Ecto neural progenitor cell (in vitro differentiated cells): ENCODE data around the gene GLRX3.
"Not testable (repeated sequence)": the region's sequence is repeated elsewhere in the genome, so short reads cannot be mapped to it uniquely, and the experiment has no call there.

Experiments
- DNase-seq: peaks from one replicate; pipeline ENCODE4 v3.0.0-alpha.2; 2018; ENCODE audit warnings: low spot score

Gene GLRX3

DNA sequence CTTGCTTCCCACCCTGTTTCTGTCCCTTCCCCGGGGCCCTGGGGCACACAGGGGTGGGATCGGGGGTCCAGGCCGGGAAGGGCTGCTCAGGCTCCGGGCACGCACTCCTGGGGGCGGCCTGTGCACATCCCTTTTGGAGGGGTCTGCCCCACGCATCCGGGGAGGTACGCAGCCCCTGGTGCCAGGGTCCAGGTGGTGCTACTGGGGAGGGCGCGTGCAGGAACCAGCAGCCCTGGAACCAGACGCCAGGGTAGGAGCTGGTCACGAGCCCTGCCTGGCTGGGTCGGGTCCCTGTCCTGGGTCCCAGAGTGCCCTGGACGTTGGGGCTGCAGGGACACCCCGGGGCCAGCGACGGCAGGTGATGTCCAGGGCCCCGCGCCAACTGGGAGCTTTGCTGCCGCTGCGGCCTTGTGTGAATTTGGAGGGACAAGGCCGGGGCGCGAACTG lies 53.4 kb downstream of the GLRX3 start:
- DNase-seq: peak; percentile 56

DNA sequence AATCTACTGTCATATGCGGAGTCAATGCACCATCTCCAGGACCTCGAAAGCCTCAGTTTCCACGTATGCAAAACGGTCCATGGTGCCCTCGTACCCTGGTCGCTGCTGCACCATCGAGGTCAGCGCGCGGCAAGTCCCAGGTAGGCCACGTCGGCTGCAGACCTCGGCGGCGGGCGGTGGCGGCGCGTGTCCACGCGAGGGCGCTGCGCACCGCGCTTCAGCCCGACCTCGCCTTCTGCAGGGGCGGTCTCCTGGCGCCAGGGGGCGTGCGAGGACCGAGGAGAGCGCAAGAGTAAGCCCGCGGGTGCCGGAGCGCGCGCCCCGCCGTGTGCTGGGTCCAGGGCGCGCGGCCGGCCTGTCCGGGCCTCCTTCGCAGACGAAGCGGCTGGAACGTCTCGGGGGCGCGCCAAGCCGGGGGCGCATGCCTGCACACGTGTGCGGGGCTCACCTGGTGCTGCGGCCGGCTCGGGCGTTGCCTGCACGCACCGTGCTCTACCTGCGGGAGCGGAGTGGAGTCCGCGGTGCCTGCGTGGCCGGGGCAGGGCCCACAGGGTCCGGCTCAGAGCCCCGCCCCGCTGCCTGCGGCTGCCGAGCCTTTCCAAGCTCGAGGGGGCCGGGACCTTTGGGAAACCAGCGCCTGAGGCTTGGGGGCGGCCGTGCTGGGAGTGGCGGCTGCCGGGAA lies 54.0 kb downstream of the GLRX3 start:
- DNase-seq: peak; percentile 93

DNA sequence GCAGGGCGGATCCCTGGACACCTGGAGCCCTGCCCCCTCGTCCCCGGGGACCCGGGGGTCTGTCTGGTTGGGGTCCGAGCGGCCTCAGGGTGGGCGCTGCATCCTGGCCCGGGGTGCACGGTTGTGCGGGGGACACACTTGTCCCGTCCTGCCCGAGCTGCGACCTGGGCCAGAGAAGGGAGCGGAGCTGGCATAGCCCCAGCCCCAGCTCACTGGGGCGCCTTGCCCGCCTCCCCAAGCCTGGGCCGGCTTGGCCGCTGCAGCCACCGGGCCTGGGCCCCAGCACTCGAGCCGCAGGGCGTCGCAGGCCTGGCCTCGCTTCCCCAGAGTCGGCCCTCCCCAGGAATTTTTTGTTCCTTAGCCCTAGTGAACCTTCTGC lies 54.5 kb downstream of the GLRX3 start:
- DNase-seq: no peak

GRCh38 chr10:130191380-130191779 lies 55.2 kb downstream of the GLRX3 start:
- DNase-seq: no peak

DNA sequence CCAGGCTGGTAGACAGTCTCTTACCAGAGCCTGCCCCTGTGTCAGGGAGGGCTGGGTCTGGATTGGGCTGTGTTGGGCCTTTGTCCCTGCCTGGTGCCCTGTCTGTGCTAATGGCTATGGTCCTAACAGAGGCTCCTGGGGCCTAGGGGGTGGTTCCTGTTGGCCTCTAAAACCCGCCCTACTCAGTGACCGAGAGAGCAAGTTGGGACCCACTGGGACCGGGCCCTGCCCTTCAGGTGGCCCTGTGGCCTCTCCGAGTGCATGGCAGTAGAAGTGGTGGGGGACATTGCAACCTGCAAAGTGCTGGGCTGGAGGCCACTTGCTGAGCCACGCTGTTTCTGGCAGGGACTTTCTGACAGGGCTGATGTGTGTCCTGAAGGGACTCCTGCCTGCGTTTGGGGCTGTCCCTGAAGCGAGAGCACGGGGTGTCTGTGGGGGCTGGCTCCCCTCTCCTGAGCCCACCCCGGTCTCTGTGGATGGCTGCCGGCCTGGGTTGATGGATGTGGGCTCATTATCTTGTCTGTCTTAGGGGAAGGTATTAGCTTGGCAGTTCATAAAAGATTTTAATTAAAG lies 56.2 kb downstream of the GLRX3 start:
- DNase-seq: no peak

DNA sequence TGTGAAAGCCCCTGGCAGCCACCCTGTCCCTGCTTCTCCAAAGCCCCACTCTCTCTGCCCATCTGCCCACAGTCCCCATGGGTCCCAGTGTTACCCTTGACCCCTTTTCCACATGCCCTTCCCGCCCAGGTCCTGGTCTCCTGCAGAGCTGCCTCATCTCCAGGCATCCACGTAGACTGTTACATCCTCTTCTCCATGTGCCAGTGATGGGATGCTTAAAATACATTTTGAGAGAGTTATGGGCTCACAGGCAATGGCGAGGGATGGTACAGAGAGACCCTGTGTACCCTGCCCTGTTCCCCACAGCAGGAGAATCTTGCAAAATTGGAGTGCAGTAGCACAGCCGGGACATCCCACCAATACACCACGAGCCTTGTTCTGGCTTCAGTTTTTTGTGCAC lies 56.8 kb downstream of the GLRX3 start:
- DNase-seq: no peak

GRCh38 chr10:130193493-130194193 lies 57.5 kb downstream of the GLRX3 start:
- no peak for DNase-seq

DNA sequence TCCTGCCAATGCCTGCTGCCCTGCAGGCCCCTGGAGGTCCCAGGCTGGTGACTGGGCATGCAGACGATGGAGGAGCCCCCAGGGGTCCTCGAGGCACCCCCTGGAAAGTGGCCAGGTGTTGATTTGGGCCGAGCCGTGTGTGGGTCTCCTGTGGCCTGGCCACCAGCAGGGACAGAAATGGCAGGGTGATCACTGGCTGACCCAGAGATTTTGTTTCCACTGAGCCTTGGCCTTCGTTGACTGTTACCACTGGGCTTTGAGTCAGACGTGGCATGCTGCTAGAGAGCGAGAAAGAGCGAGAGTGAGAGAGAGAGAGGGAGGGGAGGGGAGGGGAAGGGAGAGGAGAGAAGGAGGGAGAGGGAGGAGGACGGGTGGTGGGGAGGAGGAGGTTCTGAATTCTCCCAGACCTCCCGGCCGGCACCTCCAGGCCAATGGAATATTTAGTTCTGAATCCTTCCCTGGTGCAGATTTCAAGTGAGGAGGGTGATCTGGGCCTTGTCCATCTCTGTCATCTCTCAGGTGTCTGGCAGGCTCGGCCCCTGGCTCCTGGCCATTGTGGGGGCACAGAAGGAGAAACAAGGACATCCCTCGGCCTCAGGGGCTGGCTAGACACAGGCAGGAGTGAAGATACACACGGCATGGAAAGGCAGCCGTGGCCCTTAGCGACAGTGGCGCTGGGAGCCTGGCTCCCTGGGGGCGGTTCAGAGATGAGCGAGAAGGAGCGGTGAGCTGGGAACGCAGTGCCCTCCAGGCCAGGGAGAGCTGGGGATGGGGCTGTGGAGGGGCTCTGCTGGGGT lies 58.2 kb downstream of the GLRX3 start:
- no peak for DNase-seq

DNA sequence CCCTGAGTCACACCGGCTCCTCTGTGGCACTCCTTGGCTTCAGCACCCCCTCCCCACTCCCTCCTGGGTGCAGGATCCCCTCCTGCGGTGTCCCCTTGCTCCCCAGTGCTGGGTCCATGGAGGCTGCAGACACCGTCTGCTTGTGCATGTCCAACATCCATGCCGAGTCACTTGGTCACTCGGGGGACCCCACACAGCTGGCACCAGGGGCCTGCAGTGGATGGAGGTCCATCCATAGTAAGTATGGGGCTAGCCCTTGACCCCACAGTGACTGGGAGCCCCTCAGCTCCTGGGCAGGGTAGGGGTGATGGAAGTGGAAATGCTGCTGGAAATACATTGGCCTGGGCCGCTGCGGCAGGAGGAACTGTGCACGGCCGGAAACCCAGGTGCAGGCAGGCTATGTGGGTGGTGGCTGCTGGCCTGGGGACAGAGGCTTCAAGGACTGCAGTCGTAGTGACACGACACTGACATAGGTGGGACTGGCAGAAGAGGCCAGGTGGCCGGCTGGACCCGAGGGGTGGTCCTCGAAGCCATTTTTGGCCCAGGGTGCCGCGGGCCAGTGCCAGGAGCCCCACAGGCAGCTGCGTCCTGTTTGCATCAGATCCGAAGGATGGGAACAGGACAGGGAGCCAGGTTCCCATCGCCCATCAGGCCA lies 58.9 kb downstream of the GLRX3 start:
- no peak for DNase-seq

GRCh38 chr10:130195746-130196294 lies 59.6 kb downstream of the GLRX3 start:
- no peak for DNase-seq

GRCh38 chr10:130196511-130197487 lies 60.6 kb downstream of the GLRX3 start:
- DNase-seq: no peak

DNA sequence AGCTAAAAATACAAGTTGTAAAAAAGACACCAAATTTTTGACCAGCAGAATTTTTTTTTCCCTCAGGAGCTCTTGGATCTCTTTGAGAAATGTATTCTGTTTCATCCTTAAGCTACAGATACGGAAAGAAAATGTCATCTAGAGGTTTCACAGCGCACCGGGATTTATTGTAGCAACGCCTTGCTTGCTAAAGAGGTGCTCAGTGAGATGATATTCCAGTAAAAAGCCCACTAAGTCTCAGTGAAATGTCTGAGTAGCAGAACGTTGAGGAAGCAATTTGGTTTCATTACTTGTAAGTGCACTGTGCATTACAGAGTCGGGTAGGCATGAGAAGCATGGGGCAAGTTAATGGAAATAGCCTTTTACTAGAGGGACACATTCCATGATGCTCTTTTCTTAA lies 62.5 kb downstream of the GLRX3 start:
- no peak for DNase-seq

GRCh38 chr10:130200179-130201042 lies 64.2 kb downstream of the GLRX3 start:
- DNase-seq: no peak

DNA sequence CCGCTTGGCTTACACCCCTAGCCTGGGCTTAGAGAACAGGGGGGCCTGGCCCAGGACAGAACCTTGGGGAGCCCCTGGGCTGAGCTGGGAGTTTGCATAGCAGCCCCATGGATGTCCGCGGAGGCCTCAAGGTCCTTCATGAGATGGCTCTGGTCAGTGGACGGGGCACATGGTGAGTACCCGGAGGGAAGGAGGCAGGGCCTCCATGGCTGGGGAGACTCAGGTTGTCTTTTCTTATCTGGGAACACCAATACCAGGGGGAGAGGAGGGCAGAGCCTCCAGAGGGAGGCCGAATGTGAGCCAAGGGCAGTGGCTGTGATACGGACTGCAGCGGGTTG lies 64.8 kb downstream of the GLRX3 start:
- no peak for DNase-seq

GRCh38 chr10:130202150-130202549 lies 66.0 kb downstream of the GLRX3 start:
- DNase-seq: not testable (repeated sequence)

DNA sequence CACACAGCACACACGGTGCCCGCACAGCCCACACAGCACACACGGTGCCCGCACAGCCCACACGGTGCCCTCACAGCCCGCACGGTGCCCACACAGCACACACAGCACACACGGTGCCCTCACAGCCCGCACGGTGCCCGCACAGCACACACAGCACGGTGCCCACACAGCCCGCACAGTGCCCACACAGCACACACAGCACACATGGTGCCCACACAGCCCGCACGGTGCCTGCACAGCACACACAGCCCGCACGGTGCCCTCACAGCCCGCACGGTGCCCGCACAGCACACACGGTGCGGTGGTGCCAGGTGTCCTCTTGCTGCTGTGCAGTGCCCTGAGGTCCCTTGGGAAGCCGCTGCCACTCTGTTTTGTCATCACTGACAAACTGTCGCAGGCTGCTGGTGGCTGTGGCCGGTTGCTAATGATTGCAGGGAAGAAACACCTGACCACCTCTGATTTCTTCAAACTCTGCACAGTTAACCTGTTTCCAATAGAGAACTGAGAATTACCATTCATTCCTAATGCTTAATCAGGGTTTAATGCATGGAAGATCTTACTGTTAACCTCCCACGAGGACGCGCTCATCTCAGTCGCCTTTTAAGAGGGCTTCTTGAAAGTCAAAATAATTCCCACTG lies 66.9 kb downstream of the GLRX3 start:
- no peak for DNase-seq

DNA sequence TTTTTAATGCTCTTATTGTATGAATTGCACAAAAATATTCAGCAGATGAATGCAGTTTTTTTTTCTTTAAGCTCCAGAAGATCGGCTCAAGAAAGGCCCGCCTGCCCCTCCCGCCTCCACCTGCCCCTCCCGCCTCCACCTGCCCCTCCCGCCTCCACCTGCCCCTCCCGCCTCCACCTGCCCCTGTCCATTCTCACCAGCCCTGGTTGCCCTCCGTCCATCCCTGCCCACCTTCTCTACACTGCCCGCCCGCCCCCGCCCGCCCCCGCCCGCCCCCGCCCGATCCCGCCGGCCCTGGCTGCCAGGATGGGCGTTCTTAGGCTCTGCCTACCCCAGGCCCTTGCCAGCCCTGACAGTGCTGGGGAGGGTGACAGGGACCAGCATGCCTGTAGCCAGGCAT lies 67.4 kb downstream of the GLRX3 start:
- no peak for DNase-seq

- DNase-seq: no peak
Observed at GRCh38 chr10:130206216-130206737, 70.1 kb downstream of the GLRX3 start.

- DNase-seq: no peak
Observed at GRCh38 chr10:130207205-130207604, 71.0 kb downstream of the GLRX3 start.
